OCI-LY3 (cell line): ENCODE results near the gene EYA2.

Experiments used
- H2AFZ ChIP-seq: fragments of 200-600, 300-600 bp; shearing (Covaris generic); 2 replicates; pipeline ENCODE4 v1.6.0; 2014; ENCODE audit warnings: antibody characterized with exemption, low read depth, low read length
- H3K27ac ChIP-seq: fragments of 200-600, 300-600 bp; sonication (generic); 2 replicates; pipeline ENCODE4 v1.5.1; 2014; ENCODE audit warnings: mild to moderate bottlenecking, low read length, moderate library complexity, mixed read lengths
- H3K27me3 ChIP-seq: fragments of 200-600, 300-600 bp; sonication (generic); 2 replicates; pipeline ENCODE4 v1.6.1; 2014; ENCODE audit warnings: low read depth, low read length, mixed read lengths
- H3K36me3 ChIP-seq: fragments of 200-600, 300-600 bp; sonication (generic); replicated peaks from 2 replicates; pipeline ENCODE3; 2014; ENCODE audit warnings: low read depth, low read length, mixed read lengths
- H3K4me1 ChIP-seq: fragments of 300-600, 200-600 bp; sonication (generic); 2 replicates; pipeline ENCODE4 v1.6.1; 2014; ENCODE audit warnings: low read length, mixed read lengths
- H3K4me2 ChIP-seq: fragments of 200-600, 300-600 bp; sonication (generic); 2 replicates; pipeline ENCODE4 v1.6.1; 2014; ENCODE audit warnings: low read length, mixed read lengths
- H3K4me3 ChIP-seq: fragments of 300-600, 200-600 bp; sonication (generic); 2 replicates; pipeline ENCODE4 v1.5.1; 2014; ENCODE audit warnings: antibody characterized with exemption, mild to moderate bottlenecking, low read length, moderate library complexity
- H3K79me2 ChIP-seq: fragments of 300-600, 200-600 bp; shearing (Covaris generic); 2 replicates; pipeline ENCODE4 v1.6.1; 2014; ENCODE audit warnings: mild to moderate bottlenecking, low read length, mixed read lengths
- H3K9ac ChIP-seq: fragments of 300-600, 200-600 bp; shearing (Covaris generic); 2 replicates; pipeline ENCODE4 v1.6.0; 2014; ENCODE audit warnings: mild to moderate bottlenecking, low read length, moderate library complexity
- H3K9me3 ChIP-seq: fragments of 200-600, 300-600 bp; shearing (Covaris generic); 2 replicates; pipeline ENCODE4 v1.6.1; 2014; ENCODE audit warnings: low read length, mixed read lengths; ENCODE audit not compliant: insufficient read depth
- H4K20me1 ChIP-seq: fragments of 200-600, 300-600 bp; sonication (generic); 2 replicates; pipeline ENCODE4 v1.6.1; 2016; ENCODE audit warnings: low read length, mixed read lengths; ENCODE audit not compliant: insufficient read depth
- CTCF ChIP-seq: fragments of 200-600, 300-600 bp; sonication (generic); IDR thresholded peaks from 2 replicates; pipeline ENCODE4 v1.5.1; 2014; ENCODE audit warnings: antibody characterized with exemption, low read length, low read depth
- EZH2phosphoT487 ChIP-seq: fragments of 200-600 bp; shearing (Covaris generic); IDR thresholded peaks from 2 replicates; pipeline ENCODE4 v1.6.1; 2018; ENCODE audit warnings: antibody characterized with exemption, mixed run types, low read depth

The EYA2 gene

GRCh38 chr20:47016068-47016664 is 121.5 kb downstream of the EYA2 start:
- no peaks in the 10 kb centered on the region for H3K9me3 ChIP-seq
- H3K36me3 ChIP-seq: no peaks in the 10 kb centered on the region
- H3K4me1 ChIP-seq: no peaks in the 10 kb centered on the region
- TF ChIP-seq CTCF (no peak), EZH2phosphoT487 (no peak)
- no peak overlapping the region for H3K9ac ChIP-seq
- H3K79me2 ChIP-seq: no peaks in the 10 kb centered on the region
- H4K20me1 ChIP-seq: no peaks in the 10 kb centered on the region
- H3K4me2 ChIP-seq: no peak overlapping the region
- no peak overlapping the region for H3K4me3 ChIP-seq
- no peak overlapping the region for H2AFZ ChIP-seq
- peaks cover 41% of the 10 kb centered on the region; the same call in 1 of the 2 replicates for H3K27me3 ChIP-seq
- no peak overlapping the region for H3K27ac ChIP-seq

- Histone ChIP-seq H3K9me3 (no peaks in the 10 kb centered on the region), H2AFZ (no peak overlapping the region), H3K79me2 (no peaks in the 10 kb centered on the region), H3K4me3 (no peak overlapping the region), H3K4me2 (no peak overlapping the region), H3K4me1 (no peaks in the 10 kb centered on the region), H3K9ac (no peak overlapping the region), H3K27me3 (peaks cover 50% of the 10 kb centered on the region), H3K27ac (no peak overlapping the region), H3K36me3 (no peaks in the 10 kb centered on the region), H4K20me1 (no peaks in the 10 kb centered on the region)
- TF ChIP-seq CTCF: no peak
- TF ChIP-seq EZH2phosphoT487: no peak
Observed at GRCh38 chr20:47018381-47018780, 123.7 kb downstream of the EYA2 start.

GRCh38 chr20:47019121-47019824 is 124.6 kb downstream of the EYA2 start:
- Histone ChIP-seq H3K27me3 (peaks cover 53% of the 10 kb centered on the region), H3K79me2 (no peaks in the 10 kb centered on the region), H3K9ac (no peak overlapping the region), H3K4me1 (peaks cover 2% of the 10 kb centered on the region), H2AFZ (no peak overlapping the region), H3K4me3 (no peak overlapping the region), H3K36me3 (no peaks in the 10 kb centered on the region), H3K4me2 (no peak overlapping the region), H3K27ac (no peak overlapping the region), H4K20me1 (no peaks in the 10 kb centered on the region), H3K9me3 (no peaks in the 10 kb centered on the region)
- TF ChIP-seq EZH2phosphoT487 (no peak), CTCF (no peak)

GRCh38 chr20:47020231-47020630 is 125.6 kb downstream of the EYA2 start:
- no peak overlapping the region for H3K4me2 ChIP-seq
- peaks cover 11% of the 10 kb centered on the region for H3K4me1 ChIP-seq
- TF ChIP-seq EZH2phosphoT487 (no peak), CTCF (peak; percentile 53)
- H2AFZ ChIP-seq: no peak overlapping the region
- no peak overlapping the region for H3K9ac ChIP-seq
- H3K27ac ChIP-seq: no peak overlapping the region
- no peaks in the 10 kb centered on the region for H4K20me1 ChIP-seq
- H3K79me2 ChIP-seq: no peaks in the 10 kb centered on the region
- no peaks in the 10 kb centered on the region for H3K36me3 ChIP-seq
- peaks cover 57% of the 10 kb centered on the region for H3K27me3 ChIP-seq
- H3K9me3 ChIP-seq: no peaks in the 10 kb centered on the region
- H3K4me3 ChIP-seq: no peak overlapping the region
